Myocyte (in vitro differentiated cells): ENCODE results near the gene PPIF. TPM values are rescaled to one million over a fixed set of nuclear protein-coding genes. Genes with fewer than 3 reads are reported as not detected.
"Not testable (repeated sequence)": the region's sequence is repeated elsewhere in the genome, so short reads cannot be mapped to it uniquely, and the experiment has no call there.

Experiments used
- DNase-seq: peaks from one replicate; pipeline ENCODE4 v3.0.0-alpha.2; 2012; ENCODE audit warnings: low read depth
- total RNA-seq: library from RNA; depleted of rRNA; stranded (reverse); fragments of >200 nt; gene quantifications from 2 replicates; pipeline ENCODE4 v1.2.3, GENCODE V29; 2014

The PPIF gene
- total RNA-seq, 1 donor from 2014 or later: 24.5 TPM

DNA sequence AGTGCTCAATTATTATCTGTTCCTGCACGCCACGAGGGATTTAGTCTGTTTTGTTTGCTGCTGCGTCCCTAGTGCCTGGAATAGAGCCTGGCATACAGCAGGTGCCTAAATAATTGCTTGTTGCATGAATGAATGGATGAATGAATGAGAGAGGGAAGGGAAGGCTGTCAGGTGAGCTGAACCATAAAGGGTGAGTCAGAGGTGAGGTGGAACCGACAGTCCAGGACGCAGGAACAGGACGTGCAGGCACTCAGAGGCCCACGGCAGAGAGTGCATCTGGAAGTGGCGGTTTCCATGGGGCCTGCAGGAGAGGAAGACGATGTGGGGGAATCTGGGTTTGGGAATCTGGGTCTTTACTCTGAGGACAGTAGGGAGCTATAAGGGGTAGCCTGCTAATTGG, 17.7 kb upstream of the PPIF start:
- no peak for DNase-seq

DNA sequence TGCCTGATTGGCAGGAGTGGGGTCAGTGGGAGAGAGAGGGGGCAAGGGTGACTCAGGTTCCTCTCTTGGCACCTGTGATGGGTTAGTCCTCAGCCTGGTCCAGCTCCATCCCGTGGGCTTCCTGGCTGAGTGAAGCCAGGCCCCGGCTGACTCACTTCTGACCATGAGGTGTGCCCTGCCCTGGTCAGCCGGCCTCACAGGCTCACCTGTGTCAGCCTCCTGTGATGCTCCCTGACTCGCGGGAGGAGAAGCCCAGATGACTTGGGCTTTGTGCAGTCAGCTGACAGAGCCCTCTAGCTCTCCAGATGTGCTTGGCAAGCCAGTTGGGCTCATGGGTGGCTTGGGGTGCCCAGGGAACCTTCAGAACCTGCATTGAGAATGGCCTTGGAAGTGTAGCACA, 16.0 kb upstream of the PPIF start:
- DNase-seq: no peak

DNA sequence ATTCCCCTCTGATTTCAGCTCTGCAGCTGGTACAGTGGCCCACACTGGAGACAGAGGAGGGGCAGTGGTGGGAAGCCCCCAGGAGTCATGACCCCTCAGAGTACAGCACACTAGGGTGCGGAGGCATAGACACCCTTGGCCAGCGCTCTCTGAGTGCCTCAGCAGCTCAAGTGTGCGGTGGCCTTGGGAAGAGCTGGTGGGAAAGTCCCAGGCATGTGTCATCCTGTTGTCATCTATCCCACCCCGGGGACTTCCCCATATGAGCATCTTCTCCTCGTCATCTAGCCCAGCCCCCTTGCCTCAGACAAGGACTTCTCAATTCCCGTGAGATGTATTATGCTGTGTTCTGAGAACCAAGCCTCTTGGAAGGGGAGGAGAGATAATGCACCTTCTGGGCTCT, 15.6 kb upstream of the PPIF start:
- peak; percentile 41 for DNase-seq

DNA sequence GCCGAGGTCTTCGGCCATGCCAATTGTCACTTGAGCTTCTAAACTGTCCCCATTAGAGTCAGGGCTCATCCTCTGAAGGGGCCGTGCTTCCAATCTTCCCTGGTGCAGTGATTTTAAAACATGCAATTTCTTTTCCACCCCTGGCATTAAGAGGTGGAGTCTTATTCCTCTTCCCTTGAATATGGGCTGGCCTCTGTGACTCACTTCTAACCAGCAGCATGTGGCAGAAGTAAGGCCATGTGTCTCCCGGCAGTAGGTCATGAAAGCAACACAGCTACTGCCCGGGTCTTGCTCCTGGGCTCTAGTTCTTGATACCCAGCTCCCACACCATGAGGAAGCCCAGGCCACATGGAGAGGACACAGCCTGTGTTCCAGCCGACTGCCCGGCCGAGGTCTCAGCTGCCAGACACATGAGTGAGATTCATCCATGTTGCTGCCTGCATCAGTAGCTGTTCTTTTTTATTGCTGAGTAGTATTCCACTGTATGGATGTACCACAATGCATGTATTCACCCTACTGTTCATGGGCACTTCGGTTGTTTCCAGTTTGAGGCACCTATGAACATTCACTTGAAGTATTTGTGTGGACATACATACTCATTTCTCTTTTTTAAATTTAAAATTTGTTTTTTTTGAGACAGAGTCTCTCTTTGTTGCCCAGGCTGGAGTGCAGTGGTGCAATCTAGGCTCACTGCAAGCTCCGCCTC, 14.5 kb upstream of the PPIF start:
- DNase-seq: not testable (repeated sequence)

DNA sequence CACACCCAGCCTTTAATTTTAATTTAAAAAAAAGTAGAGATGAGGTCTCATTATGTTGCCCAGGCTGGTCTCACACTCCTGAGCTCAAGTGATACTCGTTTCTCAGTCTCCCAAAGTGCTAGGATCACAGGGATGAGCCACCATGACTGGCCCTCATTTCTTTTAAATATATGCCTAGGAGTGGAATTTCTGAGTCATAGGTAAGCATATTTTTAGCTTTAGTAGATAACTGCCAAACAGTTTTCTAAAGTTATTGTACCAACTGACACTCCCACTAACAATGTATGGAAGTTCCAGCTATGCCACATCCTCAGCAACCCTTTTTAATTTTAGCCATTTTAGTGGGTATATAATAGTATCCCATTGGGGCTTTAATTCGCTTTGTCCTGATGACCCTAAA, 13.8 kb upstream of the PPIF start:
- DNase-seq: no peak

DNA sequence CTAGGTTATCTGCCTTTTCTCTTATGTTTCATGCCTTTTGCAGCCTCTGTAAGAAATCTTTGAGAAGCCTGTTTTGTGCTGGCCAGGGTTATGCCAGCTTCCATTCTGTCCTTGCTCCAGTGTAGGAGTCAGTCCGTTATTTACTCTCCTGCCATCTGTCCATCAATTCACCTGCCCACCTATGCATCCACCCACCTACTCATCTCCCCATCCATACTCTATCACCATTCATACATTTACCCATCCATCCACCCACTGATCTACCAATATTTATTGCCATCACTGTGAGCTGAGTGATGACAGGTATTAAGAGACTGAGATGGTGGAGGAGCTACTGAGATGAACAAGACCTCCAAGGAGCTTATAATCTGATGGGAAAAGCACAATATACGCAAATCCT, 12.7 kb upstream of the PPIF start:
- DNase-seq: no peak

DNA sequence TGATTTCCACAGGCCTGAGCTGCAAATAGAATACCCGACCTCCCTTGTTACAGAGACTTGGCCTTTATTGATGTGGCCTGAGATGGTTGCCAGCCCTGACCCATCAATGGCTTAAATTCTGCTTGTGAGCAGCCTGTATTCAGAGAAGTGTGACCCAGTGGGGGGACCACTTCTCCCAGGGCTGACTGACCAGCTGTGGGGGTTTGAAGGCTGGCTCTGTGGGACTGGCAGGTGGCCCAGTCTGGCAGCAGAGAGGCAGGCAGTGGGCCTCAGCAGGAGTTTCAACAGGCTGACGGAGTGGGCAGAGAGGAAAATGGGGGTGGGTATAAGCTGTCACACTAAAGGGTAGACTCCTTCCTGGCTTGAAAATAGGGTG, 12.2 kb upstream of the PPIF start:
- peak; percentile 43 for DNase-seq

DNA sequence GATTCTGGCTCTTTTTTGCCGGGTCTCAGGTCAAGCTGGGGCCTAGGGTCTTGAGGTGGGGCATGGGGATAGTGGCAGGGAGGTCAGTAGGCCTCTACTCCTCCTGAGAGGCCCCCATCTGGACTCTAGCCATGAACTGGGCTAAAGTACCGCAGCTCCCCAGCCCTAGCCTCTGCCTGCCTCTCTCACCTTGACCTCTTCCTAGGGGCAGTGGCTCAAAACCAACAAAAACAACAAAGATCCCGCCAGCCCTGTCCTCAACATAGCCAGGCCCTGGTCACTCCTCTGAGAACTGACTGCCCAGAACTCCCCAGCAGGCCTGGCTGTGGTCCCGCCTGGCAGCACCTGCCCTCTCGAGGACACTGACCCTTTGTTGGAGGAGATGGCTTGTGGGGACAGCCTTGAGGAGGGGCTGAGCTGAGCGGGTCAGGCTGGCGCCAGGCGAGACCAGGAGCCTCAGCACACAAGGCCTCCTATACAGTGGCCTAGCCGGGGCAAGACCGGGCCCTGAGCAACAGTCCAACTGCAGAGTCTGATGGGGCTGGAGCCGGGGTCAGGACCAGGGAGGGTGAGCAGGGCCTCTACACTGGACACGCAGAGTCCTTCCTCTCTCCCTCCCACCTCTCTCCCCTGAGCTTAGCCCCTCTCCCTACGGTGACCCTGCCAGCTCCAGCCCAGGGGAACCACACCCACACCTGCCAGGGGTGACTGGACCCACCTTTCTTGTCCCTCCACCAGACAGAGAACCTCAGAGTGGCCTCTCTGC, 11.6 kb upstream of the PPIF start:
- peak; percentile 64 for DNase-seq

DNA sequence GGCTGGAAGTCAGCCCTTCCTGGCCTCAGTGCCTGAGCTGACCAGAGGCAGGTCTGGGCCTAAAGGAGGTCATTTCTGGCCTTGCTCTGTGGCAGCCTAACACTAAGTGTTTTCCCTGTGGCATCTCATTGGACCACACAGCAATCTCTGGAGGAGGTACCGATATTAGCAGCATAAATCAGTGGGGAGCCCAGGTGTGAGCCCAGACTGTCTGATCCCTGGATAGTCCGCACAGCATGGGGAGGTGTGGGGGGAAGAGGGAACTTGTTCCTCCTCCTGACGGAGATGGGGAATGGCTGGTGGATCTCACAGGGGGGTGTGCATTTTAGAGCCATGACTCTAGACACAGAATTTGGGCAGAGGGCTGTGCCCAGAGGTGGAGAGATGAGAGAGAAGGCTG, 11.0 kb upstream of the PPIF start:
- DNase-seq: no peak

DNA sequence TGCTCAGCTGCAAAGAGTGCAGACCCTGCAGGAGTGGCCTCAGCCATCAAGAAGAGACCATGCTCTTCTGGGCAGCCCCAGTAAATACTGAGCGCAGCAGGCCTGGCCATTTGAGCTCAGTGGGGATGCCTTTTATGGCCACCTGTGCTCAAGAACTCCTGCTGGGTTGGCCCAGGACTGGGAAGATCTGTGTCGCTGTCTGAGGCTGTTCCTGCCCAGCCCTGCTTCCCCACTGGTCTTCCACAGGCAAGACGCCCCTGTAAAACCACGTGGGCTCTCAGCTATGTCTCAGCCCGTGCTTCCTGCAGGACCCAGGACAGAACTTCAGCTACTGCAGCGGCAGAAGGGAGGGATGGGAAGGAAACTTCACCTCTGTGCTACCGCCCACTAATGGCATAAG, 10.5 kb upstream of the PPIF start:
- no peak for DNase-seq

DNA sequence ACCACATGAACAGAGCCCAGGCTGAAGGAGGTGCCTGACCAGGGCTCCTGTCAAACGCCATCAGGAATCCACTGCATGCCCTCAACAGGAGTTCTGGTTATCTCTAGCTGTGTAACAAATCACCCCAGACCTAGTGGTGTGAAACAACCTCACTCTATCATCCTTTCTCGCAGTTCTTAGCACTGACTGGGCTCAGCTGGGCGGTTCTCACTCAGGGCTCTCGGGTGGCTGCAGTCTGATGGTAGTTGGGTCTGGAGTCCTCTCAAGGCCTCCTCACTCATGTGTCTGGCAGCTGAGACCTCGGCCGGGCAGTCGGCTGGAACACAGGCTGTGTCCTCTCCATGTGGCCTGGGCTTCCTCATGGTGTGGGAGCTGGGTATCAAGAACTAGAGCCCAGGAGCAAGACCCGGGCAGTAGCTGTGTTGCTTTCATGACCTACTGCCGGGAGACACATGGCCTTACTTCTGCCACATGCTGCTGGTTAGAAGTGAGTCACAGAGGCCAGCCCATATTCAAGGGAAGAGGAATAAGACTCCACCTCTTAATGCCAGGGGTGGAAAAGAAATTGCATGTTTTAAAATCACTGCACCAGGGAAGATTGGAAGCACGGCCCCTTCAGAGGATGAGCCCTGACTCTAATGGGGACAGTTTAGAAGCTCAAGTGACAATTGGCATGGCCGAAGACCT, 9.3 kb upstream of the PPIF start:
- DNase-seq: not testable (repeated sequence)

DNA sequence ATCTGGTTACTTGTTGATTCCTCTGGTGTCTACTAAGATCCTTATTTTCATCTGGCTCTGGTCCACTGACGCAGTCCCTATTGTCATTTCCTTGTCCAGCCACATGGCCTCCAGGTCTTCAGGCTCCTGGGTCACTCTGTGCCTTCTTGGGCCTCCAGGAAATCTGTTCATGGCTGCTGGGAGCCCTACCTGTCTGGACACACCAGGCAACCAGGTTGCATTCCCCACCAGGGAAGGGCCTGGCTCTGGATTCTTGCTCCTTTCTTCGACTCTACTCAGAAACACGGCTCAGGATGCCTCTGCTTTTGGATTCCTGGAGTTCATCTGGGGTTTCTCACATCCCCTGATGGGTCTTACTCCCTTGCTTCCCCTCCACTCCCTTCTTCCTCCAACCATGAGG, 8.0 kb upstream of the PPIF start:
- no peak for DNase-seq

DNA sequence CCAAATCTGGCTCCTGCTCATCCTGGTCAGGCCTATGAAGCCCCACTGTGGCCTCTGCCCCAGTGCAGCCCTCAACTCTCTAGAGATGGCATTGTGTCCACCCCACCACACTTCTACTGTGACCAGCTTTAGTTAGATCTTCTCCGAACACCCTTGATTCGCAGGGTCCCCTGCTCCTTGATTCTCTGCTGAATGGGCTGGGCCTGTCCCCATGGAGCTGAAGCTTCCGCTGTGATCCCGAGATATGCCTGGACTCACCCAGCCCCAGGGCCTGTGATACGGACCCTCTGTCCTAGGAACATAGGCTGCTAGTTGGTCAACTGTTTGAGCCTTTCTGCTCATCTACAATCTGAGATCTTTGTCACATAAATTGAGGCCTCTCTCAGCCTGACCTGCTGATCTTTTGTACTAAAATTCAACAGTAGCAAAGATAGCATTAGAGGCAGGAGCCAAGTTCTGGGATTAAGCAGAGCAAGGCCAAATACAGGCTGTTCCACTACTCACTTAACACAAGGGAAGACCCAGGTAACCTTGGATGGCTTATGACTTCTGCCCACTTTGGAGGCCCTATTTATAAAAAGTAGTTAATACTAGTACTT, 6.5 kb upstream of the PPIF start:
- no peak for DNase-seq

DNA sequence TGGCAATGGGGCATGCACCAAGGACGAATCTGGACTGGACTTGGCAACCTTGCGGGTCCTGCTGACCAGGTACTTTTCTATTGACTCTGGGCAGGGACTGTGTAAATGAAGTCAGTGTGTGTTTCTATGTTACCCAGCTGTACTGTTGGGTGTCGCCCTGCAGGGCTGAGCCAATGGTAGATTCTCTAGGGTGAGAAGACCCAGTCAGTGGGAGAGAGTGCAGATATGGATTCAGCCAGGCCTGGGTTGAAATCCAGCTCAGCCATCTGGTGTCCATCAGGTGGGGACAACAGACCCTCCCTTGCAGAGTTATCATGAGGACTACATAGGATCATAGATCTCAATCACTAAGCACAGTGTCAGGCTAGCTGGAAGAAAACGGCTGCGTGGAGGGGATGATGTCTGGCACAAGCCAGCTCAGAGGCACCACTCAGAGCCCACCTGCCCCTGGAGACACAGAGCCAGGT, 4.9 kb upstream of the PPIF start:
- no peak for DNase-seq

DNA sequence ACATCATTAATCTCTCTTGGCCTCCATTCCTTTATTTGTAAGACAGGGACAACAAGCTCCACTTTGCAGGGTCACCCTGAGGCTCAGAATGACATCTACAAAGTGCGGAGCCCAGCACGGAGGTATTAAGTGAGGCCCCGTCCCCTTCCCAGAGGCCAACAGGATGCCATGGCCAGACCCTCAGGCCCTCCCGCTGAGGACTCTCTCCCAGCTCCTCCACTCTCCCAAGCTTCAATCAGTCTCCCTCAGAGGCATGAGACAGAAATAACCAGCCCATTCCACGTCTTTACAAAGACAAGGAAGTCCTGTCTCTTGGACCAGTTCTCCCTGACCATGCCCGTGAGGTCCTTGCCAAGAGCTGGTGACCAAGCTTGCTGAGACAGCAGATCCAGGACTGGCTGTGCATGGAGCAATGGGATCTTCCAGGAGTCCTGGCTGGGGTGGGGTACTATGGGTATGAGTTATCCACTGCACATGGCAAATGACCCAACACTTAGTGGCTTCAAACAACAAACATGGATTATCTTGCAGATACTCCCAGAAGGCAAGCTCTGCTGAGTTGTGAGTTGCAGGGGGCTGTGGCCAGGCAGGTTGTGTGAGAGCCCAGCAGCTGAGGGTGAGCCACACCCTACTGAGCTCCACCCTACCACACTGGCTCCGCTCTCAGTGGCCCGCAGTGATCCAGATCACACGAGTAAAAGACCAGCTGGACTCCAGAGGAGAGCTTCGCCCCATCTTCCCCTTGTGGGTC, 4.3 kb upstream of the PPIF start:
- peak; percentile 72 for DNase-seq

DNA sequence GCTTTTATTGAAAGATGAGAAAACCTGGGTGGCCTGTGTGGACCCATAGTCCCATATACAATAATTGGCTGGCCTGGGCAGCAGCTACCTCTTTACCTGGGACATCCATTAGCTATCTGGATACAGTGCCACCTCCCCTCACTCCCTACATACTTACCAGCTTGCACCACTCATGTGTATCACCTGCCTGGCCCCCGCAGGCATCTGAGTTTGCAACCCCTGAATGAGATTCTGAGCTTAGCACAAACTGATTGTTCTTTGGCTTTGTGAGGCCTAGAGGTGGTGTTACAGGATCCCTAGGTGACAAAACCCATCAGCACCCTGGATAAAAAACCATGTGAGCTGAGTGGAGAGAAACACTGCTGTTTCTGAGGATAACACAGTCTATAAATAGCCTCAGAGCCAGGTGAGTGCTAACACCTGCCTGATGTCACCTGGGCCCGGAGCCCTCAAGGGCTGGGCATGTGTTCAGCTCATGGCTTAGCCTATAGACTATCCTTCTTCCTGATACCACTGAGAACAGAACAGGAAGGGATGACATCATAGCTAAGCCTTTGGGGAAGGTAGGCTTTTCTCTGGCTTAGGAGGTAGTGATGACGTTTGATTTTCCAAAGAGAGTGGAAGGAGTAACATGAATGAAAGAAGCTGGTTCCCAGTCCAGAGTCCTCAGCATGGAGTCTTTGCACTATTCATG, 2.6 kb upstream of the PPIF start:
- DNase-seq: no peak

DNA sequence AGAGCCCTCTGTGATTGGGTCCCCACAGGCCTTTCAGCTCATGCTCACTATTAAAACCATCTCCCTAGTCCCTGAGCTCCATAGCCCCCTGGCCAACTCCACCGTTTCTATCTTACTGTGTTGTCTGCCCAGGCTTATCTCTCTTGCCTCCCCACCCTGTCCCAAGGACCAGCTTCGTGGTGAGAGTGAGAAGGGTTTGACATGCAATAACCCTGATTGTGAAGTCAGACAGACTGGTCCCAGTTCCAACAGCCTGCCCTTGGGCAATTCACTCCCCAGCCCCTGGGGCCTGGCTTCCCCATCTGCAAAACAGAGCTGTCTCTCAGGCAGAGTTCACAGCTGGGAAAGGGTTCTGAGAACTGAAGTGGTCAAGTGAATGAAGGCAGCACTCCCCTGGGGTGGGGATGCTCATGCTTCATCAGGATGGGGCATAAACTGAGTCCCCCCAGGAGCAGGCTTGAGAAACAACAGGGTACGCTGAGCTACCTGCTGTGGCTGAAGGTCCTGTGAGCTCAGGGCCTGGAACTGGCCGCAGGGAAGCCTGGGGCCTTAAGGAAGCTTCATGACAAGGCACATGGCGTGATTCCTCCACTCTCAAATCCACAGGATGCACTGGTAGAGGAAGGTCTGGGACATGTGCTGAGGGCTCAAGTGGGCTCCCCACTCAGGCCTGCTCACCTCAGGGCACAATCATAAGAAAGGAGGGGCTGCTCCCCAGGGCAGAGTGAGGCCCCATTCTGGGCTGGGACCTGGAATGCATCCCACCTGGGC, 1.8 kb upstream of the PPIF start:
- no peak for DNase-seq

DNA sequence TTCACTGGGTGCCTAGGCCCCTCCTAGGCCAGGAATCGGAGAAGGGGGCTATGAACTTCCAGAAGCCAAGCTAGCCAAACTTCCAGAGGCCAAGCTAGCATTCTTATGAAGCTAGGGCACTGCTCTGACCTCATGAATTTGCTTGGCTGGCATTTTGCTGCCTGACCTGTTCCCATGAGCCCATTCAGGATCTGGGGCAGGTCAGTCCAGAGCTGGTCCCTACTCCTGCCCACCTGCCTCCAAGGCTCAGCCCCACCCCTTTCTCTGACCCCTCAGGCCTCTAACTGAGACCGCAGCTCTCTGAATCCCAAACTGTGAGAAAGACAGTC, 1.3 kb upstream of the PPIF start:
- DNase-seq: no peak

DNA sequence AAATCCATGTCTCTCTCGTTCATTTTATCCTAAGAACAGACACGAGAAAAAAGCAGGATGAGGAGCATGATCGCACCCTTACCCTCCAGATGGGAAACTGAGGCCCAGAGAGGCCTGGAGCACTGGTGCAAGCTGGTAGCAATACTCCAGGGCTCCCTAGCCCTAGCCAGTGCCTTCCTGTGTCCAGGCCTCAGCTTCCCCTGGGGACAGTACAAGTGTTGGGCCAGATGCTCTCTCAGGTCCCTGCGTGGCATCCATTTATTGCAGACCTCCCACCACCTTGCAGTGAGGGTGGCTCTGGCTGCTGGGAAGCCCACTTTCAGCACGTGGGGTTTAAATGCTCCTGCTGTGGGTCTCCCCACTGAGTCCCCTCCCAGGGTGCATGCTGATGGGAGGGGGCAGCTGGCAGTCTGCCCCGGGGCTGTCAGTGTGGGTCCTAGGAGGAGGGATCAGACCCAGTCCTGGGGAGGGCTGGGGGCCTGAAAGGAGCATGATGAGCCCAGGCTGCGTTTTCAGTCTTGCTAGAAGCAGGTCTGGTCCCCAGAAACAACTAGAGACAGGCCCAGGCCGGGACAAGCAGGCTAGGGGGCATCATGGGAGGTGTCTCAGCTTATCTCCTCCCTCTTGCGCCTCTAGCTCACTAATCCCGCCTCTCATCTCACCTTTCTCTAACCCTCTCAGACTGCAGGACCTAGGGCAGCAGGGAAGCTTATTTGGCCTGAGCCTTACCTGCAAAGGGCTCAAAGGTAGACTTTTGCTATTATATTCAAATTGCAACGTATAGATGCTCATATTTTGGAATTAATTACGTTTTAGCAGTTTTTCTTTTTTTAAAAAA, 662 bp upstream of the PPIF start:
- no peak for DNase-seq
